Ovary (tissue), 3 donors: ENCODE measurements around the gene TWF1.

Experiments used
- POLR2A ChIP-seq: fragments of 450-650 bp; IDR thresholded peaks from one replicate; pipeline ENCODE4 v1.6.1; 2017; ENCODE audit warnings: antibody characterized with exemption, mild to moderate bottlenecking, moderate library complexity
- TF ChIP-seq, protein P1 (sequence below), 3 donors: fragments of 450-650 bp in 2 of 3; fragments of 200-600 bp in 1 of 3; IDR thresholded peaks; one replicate each; pipeline versions ENCODE4 v1.5.1 to v1.8.0; 2016 to 2022; ENCODE audit warnings: antibody characterized with exemption in 3 of 3, mild to moderate bottlenecking in 1 of 3
- donor health status: DM: no; HTN: no; CAD: no.

DNA sequence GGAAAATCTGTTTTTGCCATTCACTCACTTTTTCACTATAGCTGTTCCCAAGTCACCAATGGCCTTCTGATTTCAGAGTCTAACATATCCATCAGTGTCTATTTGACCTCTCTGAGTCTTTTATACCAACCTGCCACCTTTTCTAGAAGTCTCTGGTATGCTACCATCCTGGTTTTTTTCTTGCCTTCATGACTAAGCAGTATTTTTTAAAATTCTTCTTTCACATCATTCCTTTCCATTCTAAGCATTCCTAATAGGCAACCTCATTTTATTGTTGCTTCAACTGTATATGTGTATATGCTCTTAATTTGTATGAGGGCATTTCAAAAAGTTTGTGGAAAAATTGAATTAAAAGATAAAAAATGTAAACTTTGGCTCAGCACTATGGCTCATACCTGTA is 42.3 kb downstream of the TWF1 start:
- TF ChIP-seq, protein P1, sequence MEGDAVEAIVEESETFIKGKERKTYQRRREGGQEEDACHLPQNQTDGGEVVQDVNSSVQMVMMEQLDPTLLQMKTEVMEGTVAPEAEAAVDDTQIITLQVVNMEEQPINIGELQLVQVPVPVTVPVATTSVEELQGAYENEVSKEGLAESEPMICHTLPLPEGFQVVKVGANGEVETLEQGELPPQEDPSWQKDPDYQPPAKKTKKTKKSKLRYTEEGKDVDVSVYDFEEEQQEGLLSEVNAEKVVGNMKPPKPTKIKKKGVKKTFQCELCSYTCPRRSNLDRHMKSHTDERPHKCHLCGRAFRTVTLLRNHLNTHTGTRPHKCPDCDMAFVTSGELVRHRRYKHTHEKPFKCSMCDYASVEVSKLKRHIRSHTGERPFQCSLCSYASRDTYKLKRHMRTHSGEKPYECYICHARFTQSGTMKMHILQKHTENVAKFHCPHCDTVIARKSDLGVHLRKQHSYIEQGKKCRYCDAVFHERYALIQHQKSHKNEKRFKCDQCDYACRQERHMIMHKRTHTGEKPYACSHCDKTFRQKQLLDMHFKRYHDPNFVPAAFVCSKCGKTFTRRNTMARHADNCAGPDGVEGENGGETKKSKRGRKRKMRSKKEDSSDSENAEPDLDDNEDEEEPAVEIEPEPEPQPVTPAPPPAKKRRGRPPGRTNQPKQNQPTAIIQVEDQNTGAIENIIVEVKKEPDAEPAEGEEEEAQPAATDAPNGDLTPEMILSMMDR (IDR thresholded peaks at IDR 0.05) = no peak
- TF ChIP-seq POLR2A = no peak
